Amniotic stem cell (primary cell): Measurements from ENCODE around the gene ANKMY1.

ENCODE experiments used
- DNase-seq: peaks from one replicate; lab custom pipeline; 2025; lab: John Stamatoyannopoulos, UW

ANKMY1 gene

GRCh38 chr2:240472078-240472790 is 85.6 kb downstream of the ANKMY1 start:
- no peak for DNase-seq

DNA sequence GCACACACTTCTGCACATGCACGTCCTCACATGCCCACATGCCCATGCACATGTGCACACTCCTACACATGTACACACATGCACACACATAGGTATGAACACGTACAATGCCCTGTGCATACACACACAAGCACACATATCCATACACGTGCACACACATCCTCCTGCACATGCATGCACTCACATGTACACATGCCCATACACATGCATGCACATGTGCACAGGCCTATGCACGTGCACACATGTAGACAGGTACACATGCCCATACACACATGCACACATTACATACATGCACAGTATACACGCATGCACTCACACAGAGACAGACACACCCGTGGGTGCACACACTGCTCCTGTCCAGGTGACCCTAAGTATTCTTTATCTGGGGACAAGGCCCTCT is 88.0 kb downstream of the ANKMY1 start:
- DNase-seq = no peak

DNA sequence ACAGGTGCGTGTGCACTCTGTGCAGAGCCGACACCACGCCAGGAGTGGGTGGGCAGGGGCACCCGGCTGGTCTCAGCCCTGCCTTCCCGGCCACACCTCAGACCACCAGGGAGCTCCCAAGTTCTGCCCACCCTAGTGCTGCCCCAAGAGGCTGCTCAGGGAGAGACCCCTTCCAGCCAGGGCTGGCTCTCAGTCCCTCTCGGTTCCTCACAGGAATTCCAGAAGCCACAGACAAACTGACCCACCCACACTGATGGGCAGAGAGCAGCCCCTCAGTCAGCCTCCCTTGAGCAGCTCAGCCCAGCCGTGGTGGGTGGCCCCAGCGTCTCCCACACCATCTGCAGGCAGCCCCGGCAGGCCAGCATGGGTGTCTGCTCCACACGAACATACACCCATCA is 88.5 kb downstream of the ANKMY1 start:
- DNase-seq = no peak

DNA sequence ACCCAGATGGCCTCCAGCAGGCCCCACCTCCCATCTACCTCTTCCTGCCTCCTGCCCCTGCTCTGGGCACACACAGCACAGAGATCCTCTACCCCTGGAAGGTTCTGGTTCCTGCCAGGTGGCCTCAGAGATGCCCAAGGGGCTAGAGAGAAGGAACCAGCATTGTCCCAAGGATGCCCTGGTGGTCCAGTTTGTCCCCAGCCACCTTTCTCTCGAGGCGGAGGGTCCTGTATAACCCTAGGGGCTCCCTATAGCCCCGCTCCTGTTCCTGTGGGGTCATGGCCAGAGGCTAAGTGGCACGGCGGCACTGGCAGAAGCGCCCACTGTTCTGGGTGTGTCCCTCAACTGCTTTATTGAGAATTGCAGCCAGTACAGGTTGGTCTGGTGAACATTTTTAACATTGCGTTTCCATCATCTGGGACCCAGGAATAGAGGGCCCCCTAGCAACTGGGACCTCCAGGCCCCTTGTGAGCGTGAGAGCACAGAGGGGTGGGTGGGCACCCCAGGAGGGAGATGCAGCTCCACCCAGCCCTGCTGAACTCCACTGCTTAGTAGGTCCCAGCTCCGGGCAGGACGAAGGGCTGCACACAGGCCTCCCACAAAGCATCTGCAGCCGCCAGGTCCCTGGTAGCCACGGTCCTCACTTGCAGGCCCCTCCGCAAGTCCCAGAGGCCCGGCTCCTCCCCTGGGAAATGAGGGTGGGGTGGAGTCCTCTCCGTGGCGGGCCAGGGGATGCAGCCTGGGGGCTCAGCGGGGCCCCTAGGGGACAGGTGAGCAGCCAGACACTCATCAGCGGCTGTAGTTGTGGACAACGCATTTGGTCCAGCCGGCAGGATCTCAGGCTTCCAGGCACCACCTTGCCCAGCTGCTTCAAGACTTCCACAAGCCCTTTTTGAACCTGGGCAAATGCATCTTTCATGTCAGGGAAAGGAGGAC is 89.2 kb downstream of the ANKMY1 start:
- no peak for DNase-seq

GRCh38 chr2:240467659-240468302 is 90.0 kb downstream of the ANKMY1 start:
- no peak for DNase-seq

DNA sequence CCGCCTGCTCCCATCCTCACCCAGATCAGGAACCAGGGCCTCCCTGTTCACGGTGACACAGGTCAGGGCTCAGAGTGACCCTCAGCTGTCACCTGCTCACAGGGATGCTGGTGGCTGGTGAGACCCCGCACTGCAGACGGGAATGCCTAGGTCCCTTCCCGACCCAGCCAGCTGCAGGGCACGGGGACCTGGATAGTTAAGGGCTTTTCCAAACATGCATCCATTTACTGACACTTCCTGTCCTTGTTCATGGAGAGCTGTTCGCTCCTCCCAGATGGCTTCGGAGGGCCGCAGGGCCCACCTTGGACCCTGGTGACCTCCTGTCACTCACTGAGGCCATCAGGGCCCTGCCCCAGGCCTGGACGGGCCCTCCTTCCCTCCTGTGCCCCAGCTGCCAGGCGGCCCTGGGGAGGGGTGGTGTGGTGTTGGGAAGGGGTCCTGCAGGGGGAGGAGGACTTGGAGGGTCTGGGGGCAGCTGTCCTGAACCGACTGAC is 90.6 kb downstream of the ANKMY1 start:
- DNase-seq = no peak

GRCh38 chr2:240466579-240467148 is 91.1 kb downstream of the ANKMY1 start:
- DNase-seq = no peak

- DNase-seq = no peak
These were observed 91.8 kb downstream of the ANKMY1 start for GRCh38 chr2:240465765-240466578.

GRCh38 chr2:240465268-240465764 is 92.5 kb downstream of the ANKMY1 start:
- DNase-seq = no peak

DNA sequence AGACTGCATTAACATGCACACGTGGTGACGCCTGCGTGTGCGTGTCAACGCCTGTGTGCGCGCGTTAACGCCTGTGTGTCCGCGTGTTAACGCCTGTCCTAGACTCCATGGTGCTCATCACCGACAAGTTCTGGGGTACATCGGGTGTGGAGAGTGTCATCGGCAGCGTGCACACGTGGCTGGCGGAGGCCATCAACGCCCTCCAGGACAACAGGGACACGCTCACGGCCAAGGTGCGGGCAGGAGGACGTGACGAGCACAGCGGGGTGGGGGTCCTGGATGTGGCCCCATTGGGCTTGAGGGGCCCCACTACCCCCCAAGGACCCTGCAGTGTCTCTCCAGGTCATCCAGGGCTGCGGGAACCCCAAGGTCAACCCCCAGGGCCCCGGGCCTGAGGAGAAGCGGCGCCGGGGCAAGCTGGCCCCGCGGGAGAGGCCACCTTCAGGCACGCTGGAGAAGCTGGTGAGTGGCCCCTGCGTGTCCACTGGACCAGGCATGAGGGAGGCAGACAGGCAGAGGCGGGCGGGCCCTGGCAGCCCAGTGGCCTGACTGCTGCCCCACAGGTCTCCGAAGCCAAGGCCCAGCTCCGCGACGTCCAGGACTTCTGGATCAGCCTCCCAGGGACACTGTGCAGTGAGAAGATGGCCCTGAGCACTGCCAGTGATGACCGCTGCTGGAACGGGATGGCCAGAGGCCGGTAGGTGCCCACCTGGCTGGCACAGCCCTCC is 93.1 kb downstream of the ANKMY1 start:
- DNase-seq = no peak

DNA sequence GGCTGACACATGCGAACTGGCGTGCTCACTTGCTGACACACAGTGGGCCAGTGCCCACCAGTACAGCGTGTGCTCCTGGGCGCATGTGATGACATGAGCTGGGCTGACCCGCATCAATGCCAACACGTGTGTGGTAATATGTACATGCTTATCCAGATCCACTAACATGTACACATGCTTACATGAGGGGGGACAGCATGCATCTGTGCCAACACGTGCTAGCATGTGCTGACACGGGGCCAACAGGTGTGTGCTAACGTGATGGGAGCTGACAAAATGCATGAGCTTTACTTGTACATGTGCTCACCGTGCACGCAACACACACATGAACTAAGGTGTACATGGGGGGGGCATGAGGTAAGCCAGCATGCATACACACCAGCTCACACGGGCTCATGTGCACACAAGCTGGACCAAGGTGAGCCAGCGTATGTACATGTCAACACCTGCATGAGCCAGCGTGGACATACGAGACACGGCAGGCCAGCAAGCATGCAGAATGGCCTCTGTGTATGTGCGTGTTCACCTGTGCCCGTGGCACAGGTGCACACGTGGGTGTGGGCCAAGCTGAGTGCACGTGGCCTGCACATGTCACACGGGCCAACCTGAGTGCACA is 93.8 kb downstream of the ANKMY1 start:
- no peak for DNase-seq

GRCh38 chr2:240463274-240463865 is 94.4 kb downstream of the ANKMY1 start:
- DNase-seq = no peak

DNA sequence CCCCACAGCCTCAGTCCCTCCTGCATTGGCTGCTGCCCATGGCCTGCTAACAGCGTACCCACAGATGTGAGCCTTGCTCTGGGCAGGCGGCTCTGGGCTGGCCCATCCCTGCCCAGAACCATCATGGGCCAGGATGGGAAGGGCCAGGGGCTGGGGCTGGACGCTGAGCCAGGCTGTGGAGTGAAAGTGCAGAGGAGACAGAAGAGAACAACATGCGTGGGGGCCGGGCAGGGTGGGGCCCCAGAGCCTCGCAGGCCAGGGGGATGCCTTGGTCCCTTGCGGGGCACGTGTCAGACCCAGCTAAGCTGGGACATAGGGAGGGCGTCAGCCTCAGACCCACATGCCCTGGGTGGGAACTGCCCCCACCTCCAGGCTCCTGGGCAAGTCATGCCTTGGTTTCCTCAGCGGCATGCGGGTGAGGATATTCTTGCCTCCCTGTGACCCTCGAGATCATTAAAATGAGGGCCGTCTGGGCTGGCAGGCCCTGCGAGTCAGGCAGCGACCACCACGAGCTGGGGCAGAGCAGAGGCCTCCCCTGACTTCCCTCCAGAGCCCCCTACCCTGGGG is 95.0 kb downstream of the ANKMY1 start:
- DNase-seq = no peak

GRCh38 chr2:240462073-240462706 is 95.6 kb downstream of the ANKMY1 start:
- DNase-seq = no peak

GRCh38 chr2:240461471-240462072 is 96.2 kb downstream of the ANKMY1 start:
- no peak for DNase-seq

DNA sequence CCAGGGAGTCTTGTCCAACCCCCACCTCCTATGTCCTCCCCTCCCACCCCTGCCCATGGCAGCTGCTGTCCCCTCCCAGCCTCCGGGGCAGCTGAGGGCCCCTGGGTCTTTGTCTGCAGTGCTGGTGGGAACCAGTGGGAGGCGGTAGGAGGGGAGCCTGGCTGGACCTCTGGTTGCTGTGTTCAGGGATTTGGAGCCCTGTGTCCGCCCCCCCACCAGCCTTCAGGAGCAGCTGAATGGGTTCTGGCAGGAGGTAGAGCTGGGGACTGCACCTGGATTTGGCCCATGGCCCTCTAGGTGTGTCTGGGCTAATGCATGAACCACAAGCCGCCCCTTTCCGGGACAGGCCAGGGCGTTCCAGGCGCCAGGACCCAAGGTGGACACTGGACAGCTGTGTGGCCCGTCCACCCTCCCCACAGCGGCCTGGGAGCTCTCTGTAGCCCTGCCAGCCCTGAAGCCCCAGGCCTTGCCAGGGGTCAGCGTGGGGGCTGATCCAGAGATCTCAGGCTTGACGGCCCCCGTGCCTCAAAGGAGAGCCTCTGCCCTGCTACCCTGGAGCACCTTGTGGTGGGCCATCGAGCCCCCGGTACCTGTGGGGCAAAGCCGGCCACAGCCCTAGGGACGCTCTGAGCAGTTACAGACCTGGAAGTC is 96.9 kb downstream of the ANKMY1 start:
- DNase-seq = no peak

DNA sequence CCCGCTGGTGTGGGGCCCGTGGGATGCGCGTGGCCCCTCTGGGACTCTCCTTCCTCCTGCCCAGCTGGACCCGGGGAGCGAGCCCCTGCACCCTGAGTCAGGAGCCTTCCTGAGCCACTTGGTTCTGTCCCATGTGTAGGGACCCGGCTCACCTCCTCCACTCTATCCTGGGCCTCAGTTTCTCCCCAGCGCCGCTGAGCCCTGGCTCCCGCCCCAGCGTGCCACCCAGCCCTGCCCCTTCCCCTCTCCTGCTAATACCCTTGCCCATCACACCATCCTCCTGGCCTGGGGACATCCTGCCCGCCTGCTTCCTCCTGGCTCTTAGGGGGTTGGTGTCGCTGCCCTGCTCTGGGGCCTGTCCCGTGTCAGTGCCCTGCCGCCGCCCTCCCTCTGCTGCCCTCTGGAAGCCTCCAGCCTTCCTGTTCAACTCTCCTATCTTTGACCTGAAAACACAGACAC is 97.5 kb downstream of the ANKMY1 start:
- DNase-seq = no peak
